Cardiac fibroblast (primary cell): ENCODE results near the gene CFTR.

Experiments
- DNase-seq, 2 donors: peaks; one replicate each; pipeline versions ENCODE4 v3.0.0 to v3.0.0-alpha.2; 2010; ENCODE audit warnings: low read depth in 2 of 2
- H3K4me3 ChIP-seq, 2 donors: replicated peaks in 1 of 2; 1 replicate in 1 of 2; 2 replicates in 1 of 2; pipeline ENCODE4 v1.5.1; 2011; ENCODE audit warnings: low read depth in 2 of 2, low read length in 2 of 2, mild to moderate bottlenecking in 2 of 2, moderate library complexity in 1 of 2
- TF ChIP-seq, protein P1 (sequence below): IDR thresholded peaks from one replicate; pipeline ENCODE4 v1.5.1; 2011; ENCODE audit warnings: low read depth, mild to moderate bottlenecking, low read length, inconsistent platforms

The CFTR gene

DNA sequence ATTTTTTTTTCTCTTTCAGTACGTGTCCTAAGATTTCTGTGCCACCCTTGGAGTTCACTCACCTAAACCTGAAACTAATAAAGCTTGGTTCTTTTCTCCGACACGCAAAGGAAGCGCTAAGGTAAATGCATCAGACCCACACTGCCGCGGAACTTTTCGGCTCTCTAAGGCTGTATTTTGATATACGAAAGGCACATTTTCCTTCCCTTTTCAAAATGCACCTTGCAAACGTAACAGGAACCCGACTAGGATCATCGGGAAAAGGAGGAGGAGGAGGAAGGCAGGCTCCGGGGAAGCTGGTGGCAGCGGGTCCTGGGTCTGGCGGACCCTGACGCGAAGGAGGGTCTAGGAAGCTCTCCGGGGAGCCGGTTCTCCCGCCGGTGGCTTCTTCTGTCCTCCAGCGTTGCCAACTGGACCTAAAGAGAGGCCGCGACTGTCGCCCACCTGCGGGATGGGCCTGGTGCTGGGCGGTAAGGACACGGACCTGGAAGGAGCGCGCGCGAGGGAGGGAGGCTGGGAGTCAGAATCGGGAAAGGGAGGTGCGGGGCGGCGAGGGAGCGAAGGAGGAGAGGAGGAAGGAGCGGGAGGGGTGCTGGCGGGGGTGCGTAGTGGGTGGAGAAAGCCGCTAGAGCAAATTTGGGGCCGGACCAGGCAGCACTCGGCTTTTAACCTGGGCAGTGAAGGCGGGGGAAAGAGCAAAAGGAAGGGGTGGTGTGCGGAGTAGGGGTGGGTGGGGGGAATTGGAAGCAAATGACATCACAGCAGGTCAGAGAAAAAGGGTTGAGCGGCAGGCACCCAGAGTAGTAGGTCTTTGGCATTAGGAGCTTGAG lies at the start of gene CFTR:
Gene CFTR (plus strand): TSS at position 801 of the 830 bp plus-strand sequence. CDS start 70 bp downstream, outside the sequence.
- peak within 1 kb of the TSS in 1 of 2 donors; percentile 28 for H3K4me3 ChIP-seq
- TF ChIP-seq, protein P1, sequence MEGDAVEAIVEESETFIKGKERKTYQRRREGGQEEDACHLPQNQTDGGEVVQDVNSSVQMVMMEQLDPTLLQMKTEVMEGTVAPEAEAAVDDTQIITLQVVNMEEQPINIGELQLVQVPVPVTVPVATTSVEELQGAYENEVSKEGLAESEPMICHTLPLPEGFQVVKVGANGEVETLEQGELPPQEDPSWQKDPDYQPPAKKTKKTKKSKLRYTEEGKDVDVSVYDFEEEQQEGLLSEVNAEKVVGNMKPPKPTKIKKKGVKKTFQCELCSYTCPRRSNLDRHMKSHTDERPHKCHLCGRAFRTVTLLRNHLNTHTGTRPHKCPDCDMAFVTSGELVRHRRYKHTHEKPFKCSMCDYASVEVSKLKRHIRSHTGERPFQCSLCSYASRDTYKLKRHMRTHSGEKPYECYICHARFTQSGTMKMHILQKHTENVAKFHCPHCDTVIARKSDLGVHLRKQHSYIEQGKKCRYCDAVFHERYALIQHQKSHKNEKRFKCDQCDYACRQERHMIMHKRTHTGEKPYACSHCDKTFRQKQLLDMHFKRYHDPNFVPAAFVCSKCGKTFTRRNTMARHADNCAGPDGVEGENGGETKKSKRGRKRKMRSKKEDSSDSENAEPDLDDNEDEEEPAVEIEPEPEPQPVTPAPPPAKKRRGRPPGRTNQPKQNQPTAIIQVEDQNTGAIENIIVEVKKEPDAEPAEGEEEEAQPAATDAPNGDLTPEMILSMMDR, result no peak
- no peak for DNase-seq

DNA sequence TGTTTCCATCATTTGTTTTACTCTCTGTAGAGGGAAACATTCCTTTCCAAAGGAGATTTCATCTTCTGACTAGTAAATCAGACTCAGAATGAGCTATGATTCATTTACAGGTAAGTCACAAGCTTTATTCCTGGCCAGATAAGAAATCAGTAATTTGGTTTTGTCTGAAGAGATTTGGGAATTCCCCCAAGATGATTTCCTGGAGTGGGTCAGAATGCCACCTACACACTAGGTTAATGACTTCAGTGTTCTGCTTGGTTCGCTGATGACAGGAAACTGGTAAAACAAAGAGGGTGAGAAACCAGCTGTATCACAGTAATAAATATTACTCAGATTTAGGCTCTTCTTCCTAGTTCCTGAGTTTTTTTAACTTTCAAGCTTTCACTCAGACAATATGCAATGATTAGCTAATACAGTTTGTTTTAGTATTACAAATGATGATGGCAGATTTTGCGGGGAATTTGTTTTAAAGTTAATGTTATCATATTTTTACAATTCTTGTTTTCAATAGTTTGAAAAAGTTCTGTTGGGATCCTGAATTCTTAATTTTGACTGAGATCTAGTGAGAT lies 44.3 kb upstream of the CFTR start:
- no peak for DNase-seq
- H3K4me3 ChIP-seq, result no peak overlapping the region
- TF ChIP-seq, protein P1, result no peak

DNA sequence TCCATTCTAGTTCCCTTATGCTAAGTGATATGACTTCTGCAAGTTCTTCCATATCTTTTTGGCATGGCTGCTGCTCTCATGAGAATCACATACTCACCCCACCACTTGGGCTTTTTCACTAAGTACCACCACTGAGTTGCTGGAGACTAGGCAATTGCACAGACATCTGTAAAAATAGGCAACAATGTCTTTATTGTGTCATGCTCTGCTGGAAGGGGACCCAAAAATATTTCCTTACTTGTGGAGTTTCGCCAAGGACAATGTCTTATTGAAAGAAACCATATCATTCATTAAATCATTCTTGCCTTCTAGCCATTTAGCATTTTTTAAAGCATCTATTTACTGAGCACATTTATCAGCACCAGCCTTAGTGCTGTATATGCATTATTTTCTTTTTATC lies 35.2 kb upstream of the CFTR start:
- H3K4me3 ChIP-seq, result no peak overlapping the region
- no peak for DNase-seq
- TF ChIP-seq, protein P1, result no peak

DNA sequence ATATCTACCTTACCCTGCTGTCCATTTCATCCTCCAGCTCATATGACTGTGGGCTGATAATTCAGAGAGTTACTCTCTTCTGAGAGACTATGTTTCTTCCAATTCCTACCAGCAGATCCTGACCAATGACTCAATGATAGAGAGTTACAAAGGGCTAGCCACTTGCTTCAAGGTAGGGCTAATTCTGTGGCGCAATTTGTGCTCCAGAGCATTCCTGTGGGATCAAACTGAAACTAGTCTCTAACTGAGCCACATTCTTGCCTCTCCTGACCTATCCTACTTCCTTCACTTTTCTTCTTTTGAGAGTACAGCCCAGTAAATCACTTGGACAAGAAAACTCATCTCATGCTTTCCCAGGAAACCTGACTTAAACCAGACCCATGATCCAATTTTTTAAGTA lies 34.6 kb upstream of the CFTR start:
- DNase-seq, result no peak
- no peak overlapping the region for H3K4me3 ChIP-seq
- TF ChIP-seq, protein P1, result no peak

DNA sequence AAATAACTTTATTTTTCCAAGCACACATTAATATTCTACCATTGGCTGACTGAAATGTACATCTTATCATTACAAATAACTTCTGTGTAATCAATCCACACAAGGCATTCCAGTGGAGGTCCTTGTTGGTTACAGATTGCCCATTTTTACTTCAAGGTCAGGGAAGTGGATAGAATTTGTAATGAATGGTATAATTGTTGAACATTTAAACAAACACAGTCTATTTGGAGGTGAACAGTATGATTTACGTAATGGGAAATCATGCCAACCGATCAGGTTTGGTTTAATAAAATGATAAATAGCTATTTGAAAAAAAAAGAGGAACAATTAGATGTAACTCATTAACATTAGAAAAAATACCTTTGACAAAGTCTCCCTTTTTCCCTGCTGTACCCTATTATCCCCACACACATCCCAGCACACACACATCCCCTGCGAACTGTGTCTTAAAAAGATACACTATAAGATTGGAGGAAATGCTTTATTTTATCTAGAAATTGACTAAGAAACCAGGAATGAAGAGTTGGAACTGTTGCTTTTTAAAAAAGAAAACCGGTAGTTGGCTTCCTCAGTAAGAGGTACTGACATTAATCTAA lies 33.5 kb upstream of the CFTR start:
- DNase-seq, result no peak
- no peak overlapping the region for H3K4me3 ChIP-seq
- TF ChIP-seq, protein P1, result no peak

DNA sequence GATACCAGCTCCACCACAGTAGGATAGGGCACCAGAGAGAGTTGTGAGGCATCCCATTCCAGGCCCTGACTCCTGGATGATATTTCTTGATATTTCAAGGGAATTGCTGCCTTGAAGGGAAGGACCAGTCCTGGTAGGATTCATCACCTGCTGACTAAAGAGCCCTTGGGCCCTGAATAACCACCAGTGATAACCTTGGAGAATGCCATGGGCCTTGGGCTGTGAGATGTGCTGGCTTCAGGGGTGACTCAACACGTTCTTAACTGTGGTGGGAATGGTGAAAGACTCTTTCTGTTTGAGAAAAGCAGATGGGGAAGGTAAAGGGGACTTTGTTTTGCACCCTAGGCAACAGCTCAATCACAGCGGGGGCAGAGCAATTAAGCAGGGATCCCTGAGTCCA lies 31.2 kb upstream of the CFTR start:
- no peak for DNase-seq
- no peak overlapping the region for H3K4me3 ChIP-seq
- TF ChIP-seq, protein P1, result no peak
